ENCODE results near the gene JAM3. TPM values are rescaled to one million over a fixed set of nuclear protein-coding genes. Genes with fewer than 3 reads are reported as not detected.
A peak's percentile ranks its signal among the peaks of the same experiment; 100 is the strongest.

JAM3 gene
- total and polyA plus RNA-seq, 3 experiments from 2014 or later, result 4.9 to 14.8 (median 12.5) TPM

DNA sequence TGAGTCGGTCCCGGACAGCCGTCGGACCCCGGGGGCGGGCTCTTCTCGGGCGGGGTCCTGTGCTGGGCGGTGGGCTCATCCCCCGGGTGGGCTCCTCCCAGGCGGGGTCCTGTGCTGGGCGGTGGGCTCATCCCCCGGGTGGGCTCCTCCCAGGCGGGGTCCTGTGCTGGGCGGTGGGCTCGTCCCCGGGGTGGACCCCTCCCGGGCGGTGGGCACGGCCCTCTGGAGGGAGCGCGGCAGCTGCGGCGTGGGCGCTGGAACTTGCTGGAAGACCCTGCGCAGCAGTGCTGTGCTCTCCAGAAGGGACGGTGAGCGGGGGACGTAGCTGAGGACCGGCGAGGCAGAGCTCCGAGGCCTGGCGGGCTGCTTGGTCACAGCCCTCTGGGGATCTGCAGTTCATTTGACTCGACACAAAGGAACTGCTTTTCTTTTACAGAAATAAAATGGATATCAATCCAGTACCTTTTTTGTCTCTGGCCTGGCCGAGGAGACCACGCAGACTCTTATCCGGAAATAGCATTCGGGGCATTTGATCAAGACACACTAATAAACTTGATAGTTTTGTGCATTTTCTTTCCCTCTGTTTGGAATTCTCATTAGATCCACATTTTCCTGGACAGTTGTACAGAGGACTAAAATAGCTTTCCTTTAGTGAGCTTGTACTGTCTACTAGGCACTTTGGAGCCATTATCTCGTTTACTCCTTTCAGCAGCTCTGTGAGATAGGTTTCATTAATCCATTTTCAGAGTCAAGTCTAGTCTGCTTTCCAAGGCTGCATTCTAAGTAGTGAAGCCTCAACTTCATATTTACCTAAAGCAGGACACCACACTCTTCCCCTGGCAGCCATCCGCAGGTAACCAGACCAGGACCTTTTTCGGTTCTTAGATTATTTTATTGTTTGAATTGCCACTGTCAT lies 812 bp downstream of the JAM3 start:
- CTCF ChIA-PET, result interaction anchor here (1.5 to 2.7 kb wide), 5 partner anchors 11 to 123 kb away, joined by 5 to 12 read pairs (median 5); no protein-coding TSS in a partner anchor
- peak overlapping the region; percentile 39 to 77 (median 72) for H3K4me3 Mint-ChIP-seq
- peaks cover 9 to 20% (median 13%) of the 10 kb centered on the region in 3 donors for H3K4me1 Mint-ChIP-seq

DNA sequence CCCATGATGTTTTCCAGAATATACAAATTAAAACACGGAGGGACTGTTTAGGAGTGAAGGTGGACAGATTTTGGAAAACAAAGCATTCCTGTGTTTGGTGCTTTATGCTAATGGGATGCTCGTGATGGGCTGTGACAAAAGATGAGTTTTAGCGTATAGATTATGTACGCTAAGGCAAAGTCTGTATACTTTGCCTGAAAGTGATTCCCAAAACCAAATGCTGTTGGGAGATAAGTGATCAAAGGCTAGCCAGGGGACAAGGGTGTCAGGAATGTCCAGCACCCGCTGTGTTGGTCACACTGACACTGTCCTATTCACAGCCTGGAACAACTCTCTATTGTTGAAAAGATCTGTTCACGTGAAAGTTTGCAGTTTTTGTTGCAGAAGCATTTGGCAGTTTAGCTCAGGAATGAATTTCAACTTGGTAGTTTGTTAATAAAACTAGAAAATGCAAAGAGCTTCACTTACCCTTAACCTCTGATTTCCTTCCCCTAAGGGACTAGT lies 1.5 kb downstream of the JAM3 start:
- Mint-ChIP-seq H3K36me3 (peaks cover 0 to 2% (median 0%) of the 10 kb centered on the region in 3 donors), H3K9me3 (no peaks in the 10 kb centered on the region), H3K27me3 (peaks cover 0 to 4% of the 10 kb centered on the region in 2 donors), H3K4me3 (peak overlapping the region in 6 of 7 donors; percentile 29 to 77 (median 68)), H3K27ac (peak overlapping the region in 7 of 8 donors; percentile 35 to 90 (median 66)), H3K4me1 (peaks cover 9 to 20% (median 13%) of the 10 kb centered on the region in 3 donors)
- H3K4me3 ChIP-seq (ENCODE audit: low read length), result no peak overlapping the region
- no peaks in the 10 kb centered on the region for H3K9me3 ChIP-seq (ENCODE audit: low read length)
- no peaks in the 10 kb centered on the region for H3K27me3 ChIP-seq (ENCODE audit: insufficient read depth, low read length, poor library complexity, severe bottlenecking)
- ChIA-PET POLR2A (no interaction called here), CTCF (interaction anchor here (1.6 to 2.7 kb wide), 3 partner anchors 10 to 24 kb away, joined by 5 to 12 read pairs (median 5); no protein-coding TSS in a partner anchor)
- H3K36me3 ChIP-seq (ENCODE audit: insufficient read depth, low read length), result no peaks in the 10 kb centered on the region
- H3K27ac ChIP-seq (ENCODE audit: low read depth, low read length), result no peak overlapping the region
- DNase-seq, result no peak
- H3K4me1 ChIP-seq (ENCODE audit: insufficient read depth, low read length), result peaks cover 6% of the 10 kb centered on the region

More for the DNA sequence above, 812 bp downstream of the JAM3 start:
- Mint-ChIP-seq H3K36me3 (peaks cover 0 to 2% (median 0%) of the 10 kb centered on the region in 3 donors), H3K27ac (peak overlapping the region in 7 of 8 donors; percentile 16 to 90 (median 84)), H3K9me3 (no peaks in the 10 kb centered on the region), H3K27me3 (peaks cover 0 to 4% of the 10 kb centered on the region in 2 donors)
- H3K9me3 ChIP-seq (ENCODE audit: low read length), result no peaks in the 10 kb centered on the region
- peaks cover 6% of the 10 kb centered on the region for H3K4me1 ChIP-seq (ENCODE audit: insufficient read depth, low read length)
- no peaks in the 10 kb centered on the region for H3K27me3 ChIP-seq (ENCODE audit: insufficient read depth, low read length, poor library complexity, severe bottlenecking)
- POLR2A ChIA-PET, result interaction anchor here (1.0 kb wide), 1 partner anchor 184 kb away, joined by 3 read pairs; the partner anchor contains the start of genes ACAD8 and THYN1
- no peaks in the 10 kb centered on the region for H3K36me3 ChIP-seq (ENCODE audit: insufficient read depth, low read length)
- H3K27ac ChIP-seq (ENCODE audit: low read depth, low read length), result no peak overlapping the region
- H3K4me3 ChIP-seq (ENCODE audit: low read length), result no peak overlapping the region
- no peak for DNase-seq

DNA sequence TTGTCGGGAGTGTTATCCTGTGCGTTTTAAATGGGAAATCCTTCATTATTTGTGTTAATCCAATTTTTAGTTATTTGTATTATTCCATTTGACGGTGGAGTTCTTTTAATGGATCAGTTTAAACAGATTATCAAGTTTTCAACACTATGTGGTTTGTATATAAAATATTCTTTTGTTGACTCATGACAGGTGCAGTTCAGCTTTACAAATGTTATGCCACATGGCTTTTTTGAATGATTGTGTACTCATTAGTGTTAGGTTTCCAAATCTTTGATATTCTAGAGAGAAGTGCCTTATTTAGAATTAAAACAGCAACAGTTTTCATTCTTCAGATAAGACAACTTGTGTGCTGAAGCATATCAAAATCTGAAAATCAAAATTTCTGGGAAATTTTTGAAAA lies 2.4 kb downstream of the JAM3 start:
- H3K9me3 Mint-ChIP-seq, result no peaks in the 10 kb centered on the region
- H3K27ac ChIP-seq (ENCODE audit: low read depth, low read length), result no peak overlapping the region
- no peaks in the 10 kb centered on the region for H3K36me3 ChIP-seq (ENCODE audit: insufficient read depth, low read length)
- H3K4me3 Mint-ChIP-seq, result no peak overlapping the region
- peaks cover 0 to 4% of the 10 kb centered on the region in 2 donors for H3K27me3 Mint-ChIP-seq
- DNase-seq, result no peak
- peak overlapping the region in 1 of 8 donors; percentile 90 for H3K27ac Mint-ChIP-seq
- ChIA-PET POLR2A (no interaction called here), CTCF (interaction anchor here (1.6 kb wide), 1 partner anchor 9 kb away, joined by 5 read pairs; no protein-coding TSS in a partner anchor)
- peaks cover 9 to 20% (median 13%) of the 10 kb centered on the region in 3 donors for H3K4me1 Mint-ChIP-seq
- H3K4me3 ChIP-seq (ENCODE audit: low read length), result no peak overlapping the region
- H3K9me3 ChIP-seq (ENCODE audit: low read length), result no peaks in the 10 kb centered on the region
- no peaks in the 10 kb centered on the region for H3K27me3 ChIP-seq (ENCODE audit: insufficient read depth, low read length, poor library complexity, severe bottlenecking)
- peaks cover 0 to 2% (median 0%) of the 10 kb centered on the region in 3 donors for H3K36me3 Mint-ChIP-seq
- H3K4me1 ChIP-seq (ENCODE audit: insufficient read depth, low read length), result peaks cover 6% of the 10 kb centered on the region

DNA sequence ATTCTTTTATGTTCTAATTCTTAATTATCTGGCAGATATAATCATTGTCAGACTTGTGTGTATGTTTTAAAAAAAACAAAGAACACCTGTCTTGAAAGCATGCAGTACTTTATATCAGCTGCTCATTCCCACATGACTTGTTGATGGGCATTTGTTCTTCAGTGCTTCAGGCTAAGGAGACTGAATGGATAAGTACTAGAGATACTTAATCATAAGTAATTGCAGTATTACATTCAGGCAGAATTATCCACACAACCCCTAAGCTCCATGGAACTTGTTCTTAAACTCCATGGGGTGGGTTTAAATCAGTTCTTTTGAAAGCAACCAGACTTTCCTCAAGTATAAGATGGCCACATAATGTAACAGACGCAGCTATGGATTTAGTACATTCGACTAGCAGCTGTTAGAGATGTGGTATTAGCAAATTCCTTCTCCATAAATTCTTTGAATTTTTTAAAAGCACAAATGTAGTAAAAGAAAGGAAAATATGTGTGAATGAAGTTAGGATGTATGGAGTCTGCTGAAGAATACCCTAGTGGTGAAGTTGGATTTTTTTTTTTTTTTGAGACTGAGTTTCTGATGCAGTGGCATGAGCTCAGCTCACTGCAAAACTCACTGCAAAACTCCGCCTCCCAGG lies 3.0 kb downstream of the JAM3 start:
- no peak overlapping the region for H3K4me3 ChIP-seq (ENCODE audit: low read length)
- no peak for DNase-seq
- H3K4me1 Mint-ChIP-seq, result peaks cover 9 to 20% (median 13%) of the 10 kb centered on the region in 3 donors
- H3K27me3 Mint-ChIP-seq, result peaks cover 0 to 4% of the 10 kb centered on the region in 2 donors
- CTCF ChIA-PET, result interaction anchor here (1.6 kb wide), 1 partner anchor 9 kb away, joined by 5 read pairs; no protein-coding TSS in a partner anchor
- no peak overlapping the region for H3K27ac ChIP-seq (ENCODE audit: low read depth, low read length)
- H3K36me3 Mint-ChIP-seq, result peaks cover 0 to 2% (median 0%) of the 10 kb centered on the region in 3 donors
- H3K4me1 ChIP-seq (ENCODE audit: insufficient read depth, low read length), result peaks cover 6% of the 10 kb centered on the region
- H3K4me3 Mint-ChIP-seq, result peak overlapping the region in 1 of 7 donors; percentile 60
- H3K9me3 ChIP-seq (ENCODE audit: low read length), result no peaks in the 10 kb centered on the region
- POLR2A ChIA-PET, result no interaction called here
- no peaks in the 10 kb centered on the region for H3K9me3 Mint-ChIP-seq
- H3K27me3 ChIP-seq (ENCODE audit: insufficient read depth, low read length, poor library complexity, severe bottlenecking), result no peaks in the 10 kb centered on the region
- H3K36me3 ChIP-seq (ENCODE audit: insufficient read depth, low read length), result no peaks in the 10 kb centered on the region
- H3K27ac Mint-ChIP-seq, result peak overlapping the region in 2 of 8 donors; percentile 59 to 90

DNA sequence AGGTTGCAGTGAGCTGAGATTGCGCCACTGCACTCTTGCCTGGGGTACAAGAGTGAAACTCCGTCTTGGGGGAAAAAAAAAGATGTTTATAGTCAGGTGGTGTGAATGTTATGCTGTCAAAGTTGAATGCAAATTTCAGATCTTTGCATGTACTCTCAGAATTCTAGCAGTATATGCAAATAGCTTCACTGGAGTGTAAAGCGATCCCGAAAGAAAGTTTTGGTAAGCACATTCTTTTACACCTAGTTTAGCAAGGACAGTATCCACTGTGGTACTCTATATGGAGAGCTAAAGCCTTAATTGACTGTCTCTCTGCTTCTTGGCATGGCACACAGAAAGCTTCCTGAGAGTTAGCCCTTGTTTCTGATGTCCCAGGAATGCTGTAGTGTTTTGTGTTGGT lies 4.0 kb downstream of the JAM3 start:
- H3K27me3 Mint-ChIP-seq, result no peaks in the 10 kb centered on the region
- H3K36me3 Mint-ChIP-seq, result peaks cover 0 to 2% (median 0%) of the 10 kb centered on the region in 3 donors

DNA sequence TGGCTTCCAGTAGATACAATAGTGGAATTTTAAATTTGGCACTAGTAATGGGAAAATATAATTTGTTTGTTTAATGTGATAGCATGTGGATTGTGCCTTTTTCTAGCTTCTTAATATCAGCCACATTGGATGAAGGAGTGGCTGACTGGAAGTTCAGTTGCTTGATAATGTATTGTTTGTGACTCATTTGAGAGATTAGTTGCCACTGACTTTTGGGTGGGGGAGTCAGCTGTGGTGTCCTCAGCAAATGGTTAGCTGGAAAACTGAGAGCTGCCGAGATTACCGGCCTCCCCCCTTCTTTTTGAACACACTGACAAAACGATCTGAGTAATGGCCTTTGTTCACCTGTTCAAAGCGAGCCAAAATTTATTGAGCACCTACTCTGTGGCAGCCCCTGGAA lies 5.5 kb downstream of the JAM3 start:
- Mint-ChIP-seq H3K4me3 (no peak overlapping the region), H3K9me3 (no peaks in the 10 kb centered on the region), H3K36me3 (no peaks in the 10 kb centered on the region), H3K27ac (peak overlapping the region in 3 of 8 donors; percentile 4 to 86 (median 64)), H3K27me3 (no peaks in the 10 kb centered on the region), H3K4me1 (peaks cover 4 to 13% (median 5%) of the 10 kb centered on the region in 3 donors)
- H3K27me3 ChIP-seq (ENCODE audit: insufficient read depth, low read length, poor library complexity, severe bottlenecking), result no peaks in the 10 kb centered on the region
- H3K9me3 ChIP-seq (ENCODE audit: low read length), result no peaks in the 10 kb centered on the region
- ChIA-PET CTCF (no interaction called here), POLR2A (no interaction called here)
- H3K4me3 ChIP-seq (ENCODE audit: low read length), result no peak overlapping the region
- H3K27ac ChIP-seq (ENCODE audit: low read depth, low read length), result no peak overlapping the region
- H3K36me3 ChIP-seq (ENCODE audit: insufficient read depth, low read length), result no peaks in the 10 kb centered on the region
- H3K4me1 ChIP-seq (ENCODE audit: insufficient read depth, low read length), result no peaks in the 10 kb centered on the region
- no peak for DNase-seq

More for the DNA sequence above, 4.0 kb downstream of the JAM3 start:
- CTCF ChIA-PET, result interaction anchor here (0.6 kb wide), 1 partner anchor 83 kb away, joined by 4 read pairs; no protein-coding TSS in a partner anchor
- peaks cover 6% of the 10 kb centered on the region for H3K4me1 ChIP-seq (ENCODE audit: insufficient read depth, low read length)
- no peak overlapping the region for H3K4me3 ChIP-seq (ENCODE audit: low read length)
- H3K27ac ChIP-seq (ENCODE audit: low read depth, low read length), result no peak overlapping the region
- Mint-ChIP-seq H3K4me3 (peak overlapping the region in 1 of 7 donors; percentile 7), H3K4me1 (peaks cover 9 to 20% (median 13%) of the 10 kb centered on the region in 3 donors), H3K27ac (peak overlapping the region in 1 of 8 donors; percentile 27), H3K9me3 (no peaks in the 10 kb centered on the region)
- H3K36me3 ChIP-seq (ENCODE audit: insufficient read depth, low read length), result no peaks in the 10 kb centered on the region
- H3K9me3 ChIP-seq (ENCODE audit: low read length), result no peaks in the 10 kb centered on the region
- no peak for DNase-seq
- POLR2A ChIA-PET, result no interaction called here
- H3K27me3 ChIP-seq (ENCODE audit: insufficient read depth, low read length, poor library complexity, severe bottlenecking), result no peaks in the 10 kb centered on the region

DNA sequence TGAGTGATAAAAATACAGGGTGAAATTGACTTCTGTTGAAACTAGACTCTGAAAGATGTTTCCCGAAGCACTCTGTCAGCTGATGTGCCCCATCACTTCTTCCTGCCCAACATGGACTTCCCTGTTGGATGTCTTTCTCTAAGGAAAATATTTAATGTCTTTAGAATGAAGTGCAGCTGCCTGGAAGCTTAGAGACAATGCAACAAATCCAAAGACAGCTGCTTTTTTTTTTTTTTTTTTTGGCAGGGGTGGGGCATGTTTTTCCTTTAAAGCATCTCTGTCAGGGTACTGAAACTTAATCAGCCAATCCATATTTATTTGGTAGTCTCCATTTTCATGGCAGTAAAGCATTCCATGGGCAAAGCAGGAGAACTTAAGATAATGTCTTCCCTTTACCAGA lies 5.9 kb downstream of the JAM3 start:
- no peaks in the 10 kb centered on the region for H3K36me3 ChIP-seq (ENCODE audit: insufficient read depth, low read length)
- ChIA-PET CTCF (interaction anchor here (1.2 kb wide), 1 partner anchor 34 kb away, joined by 3 read pairs; no protein-coding TSS in a partner anchor), POLR2A (no interaction called here)
- peak overlapping the region in 1 of 7 donors; percentile 15 for H3K4me3 Mint-ChIP-seq
- H3K4me3 ChIP-seq (ENCODE audit: low read length), result no peak overlapping the region
- no peaks in the 10 kb centered on the region for H3K4me1 ChIP-seq (ENCODE audit: insufficient read depth, low read length)
- no peaks in the 10 kb centered on the region for H3K9me3 Mint-ChIP-seq
- peaks cover 3 to 11% (median 4%) of the 10 kb centered on the region in 3 donors for H3K4me1 Mint-ChIP-seq
- H3K27me3 Mint-ChIP-seq, result no peaks in the 10 kb centered on the region
- H3K27me3 ChIP-seq (ENCODE audit: insufficient read depth, low read length, poor library complexity, severe bottlenecking), result no peaks in the 10 kb centered on the region
- H3K9me3 ChIP-seq (ENCODE audit: low read length), result no peaks in the 10 kb centered on the region
- H3K27ac Mint-ChIP-seq, result peak overlapping the region in 1 of 8 donors; percentile 86
- H3K27ac ChIP-seq (ENCODE audit: low read depth, low read length), result no peak overlapping the region
- no peaks in the 10 kb centered on the region for H3K36me3 Mint-ChIP-seq
- DNase-seq, result no peak

Measured in CD8-positive, alpha-beta memory T cell (primary cell).